ENCODE measurements around the gene DSCAML1. TPM values are rescaled to one million over a fixed set of nuclear protein-coding genes. Genes with fewer than 3 reads are reported as not detected.
A peak's percentile ranks its signal among the peaks of the same experiment; 100 is the strongest.

The DSCAML1 gene
- total RNA-seq, 2 experiments from 2014 or later = 0.13 to 0.29 TPM

DNA sequence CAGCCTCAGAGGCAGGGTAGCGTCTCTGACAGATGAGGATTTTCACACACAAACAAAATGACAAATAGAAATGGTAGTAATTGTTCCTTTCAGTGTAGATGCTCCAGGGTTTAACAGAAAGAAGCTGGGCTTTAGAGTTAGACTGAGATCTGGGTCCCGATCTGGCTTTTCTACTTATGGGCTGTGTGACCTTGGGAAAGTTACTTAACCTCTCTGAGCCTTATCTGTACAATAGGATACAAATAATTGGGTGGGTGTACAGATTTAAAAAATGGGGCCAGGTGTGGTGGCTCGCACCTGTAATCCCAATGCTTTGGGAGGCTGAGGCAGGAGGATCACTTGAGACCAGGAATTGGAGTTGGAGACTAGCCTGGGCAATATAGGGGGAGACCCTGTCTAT, 264.4 kb downstream of the DSCAML1 start:
- TF ChIP-seq, protein P1, sequence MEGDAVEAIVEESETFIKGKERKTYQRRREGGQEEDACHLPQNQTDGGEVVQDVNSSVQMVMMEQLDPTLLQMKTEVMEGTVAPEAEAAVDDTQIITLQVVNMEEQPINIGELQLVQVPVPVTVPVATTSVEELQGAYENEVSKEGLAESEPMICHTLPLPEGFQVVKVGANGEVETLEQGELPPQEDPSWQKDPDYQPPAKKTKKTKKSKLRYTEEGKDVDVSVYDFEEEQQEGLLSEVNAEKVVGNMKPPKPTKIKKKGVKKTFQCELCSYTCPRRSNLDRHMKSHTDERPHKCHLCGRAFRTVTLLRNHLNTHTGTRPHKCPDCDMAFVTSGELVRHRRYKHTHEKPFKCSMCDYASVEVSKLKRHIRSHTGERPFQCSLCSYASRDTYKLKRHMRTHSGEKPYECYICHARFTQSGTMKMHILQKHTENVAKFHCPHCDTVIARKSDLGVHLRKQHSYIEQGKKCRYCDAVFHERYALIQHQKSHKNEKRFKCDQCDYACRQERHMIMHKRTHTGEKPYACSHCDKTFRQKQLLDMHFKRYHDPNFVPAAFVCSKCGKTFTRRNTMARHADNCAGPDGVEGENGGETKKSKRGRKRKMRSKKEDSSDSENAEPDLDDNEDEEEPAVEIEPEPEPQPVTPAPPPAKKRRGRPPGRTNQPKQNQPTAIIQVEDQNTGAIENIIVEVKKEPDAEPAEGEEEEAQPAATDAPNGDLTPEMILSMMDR (IDR thresholded peaks at IDR 0.05) = no peak
- H3K4me3 Mint-ChIP-seq = no peak overlapping the region
- no peaks in the 10 kb centered on the region for H3K4me1 Mint-ChIP-seq (ENCODE audit: low read depth)
- DNase-seq (no peak), ATAC-seq (no peak)
- ChIA-PET POLR2A (no interaction called here), CTCF (no interaction called here)
- no peaks in the 10 kb centered on the region for H3K9me3 Mint-ChIP-seq
- H3K27me3 Mint-ChIP-seq = no peaks in the 10 kb centered on the region
- intact Hi-C loops (cut with micrococcal nuclease) = no loop called here
- H3K27ac Mint-ChIP-seq = no peak overlapping the region
- no peaks in the 10 kb centered on the region for H3K36me3 Mint-ChIP-seq (ENCODE audit: low read depth)

DNA sequence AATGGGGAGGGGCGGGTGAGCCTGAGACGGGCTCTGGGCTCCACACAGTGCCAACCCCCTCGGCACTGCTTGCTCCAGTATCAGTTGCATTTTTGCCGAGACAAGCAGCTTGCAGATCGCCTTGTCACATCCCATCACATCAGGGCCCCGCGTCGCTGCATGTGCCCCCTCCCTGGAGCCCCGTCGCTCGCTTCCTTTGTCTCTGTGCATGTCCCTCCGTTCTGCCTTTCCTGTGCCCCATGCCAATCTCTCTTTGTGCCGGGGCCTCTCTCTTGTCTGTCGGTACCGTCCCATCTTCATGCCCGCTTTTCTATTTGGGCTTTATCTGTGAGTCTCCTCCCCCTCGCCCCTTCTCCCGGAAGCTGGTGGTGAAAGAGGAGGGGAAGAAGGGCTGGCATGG, 267.2 kb downstream of the DSCAML1 start:
- no peaks in the 10 kb centered on the region for H3K9me3 Mint-ChIP-seq
- no peaks in the 10 kb centered on the region for H3K36me3 Mint-ChIP-seq (ENCODE audit: low read depth)
- H3K4me3 Mint-ChIP-seq = peak overlapping the region; percentile 2
- no peaks in the 10 kb centered on the region for H3K4me1 Mint-ChIP-seq (ENCODE audit: low read depth)
- no peak for DNase-seq
- TF ChIP-seq, protein P1 (IDR thresholded peaks at IDR 0.05) = no peak
- intact Hi-C loops (cut with micrococcal nuclease) = no loop called here
- ChIA-PET POLR2A (no interaction called here), CTCF (interaction anchor here (3.2 kb wide), 1 partner anchor 103 kb away, joined by 13 read pairs; no protein-coding TSS in a partner anchor)
- no peak for ATAC-seq
- no peak overlapping the region for H3K27ac Mint-ChIP-seq
- H3K27me3 Mint-ChIP-seq = no peaks in the 10 kb centered on the region

DNA sequence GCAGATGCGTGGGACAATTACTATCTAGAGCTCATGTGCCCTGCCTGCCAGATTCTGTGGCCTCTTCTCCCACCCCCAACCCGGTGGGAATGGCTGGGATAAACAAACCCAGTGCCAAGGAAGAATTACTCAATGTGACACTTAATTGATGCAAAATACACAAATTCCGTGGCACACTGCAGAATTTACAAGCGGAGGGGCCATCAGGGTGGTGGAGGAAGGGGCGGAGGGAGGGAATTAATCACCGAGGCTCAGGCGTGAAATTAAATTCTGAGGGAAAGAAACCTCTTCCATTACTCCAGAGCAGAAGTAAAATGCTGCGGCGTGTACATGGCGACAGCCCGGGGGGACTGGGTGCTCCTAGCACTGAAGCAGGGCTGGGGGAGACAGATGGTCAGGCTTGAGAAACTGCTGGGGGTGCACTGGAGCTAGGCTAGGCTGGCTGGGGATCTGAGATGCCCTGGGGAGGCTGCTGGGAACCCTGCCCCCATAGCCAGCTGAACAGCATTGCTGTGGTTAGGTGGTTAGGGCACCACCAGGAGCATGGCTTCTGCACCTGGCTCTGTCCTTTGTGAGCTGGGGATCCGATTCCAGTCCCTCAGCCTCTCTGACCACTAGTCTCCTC, 268.8 kb downstream of the DSCAML1 start:
- Mint-ChIP-seq H3K27me3 (no peaks in the 10 kb centered on the region), H3K27ac (no peak overlapping the region), H3K4me3 (no peak overlapping the region), H3K9me3 (no peaks in the 10 kb centered on the region), H3K4me1 (ENCODE audit: low read depth) (no peaks in the 10 kb centered on the region), H3K36me3 (ENCODE audit: low read depth) (no peaks in the 10 kb centered on the region)
- DNase-seq = no peak
- TF ChIP-seq, protein P1 (IDR thresholded peaks at IDR 0.05) = no peak
- intact Hi-C loops (cut with micrococcal nuclease) = no loop called here
- CTCF ChIA-PET = interaction anchor here (1.4 to 3.2 kb wide), 2 partner anchors 93 to 102 kb away, joined by 5 to 13 read pairs; no protein-coding TSS in a partner anchor
- POLR2A ChIA-PET = no interaction called here
- no peak for ATAC-seq

DNA sequence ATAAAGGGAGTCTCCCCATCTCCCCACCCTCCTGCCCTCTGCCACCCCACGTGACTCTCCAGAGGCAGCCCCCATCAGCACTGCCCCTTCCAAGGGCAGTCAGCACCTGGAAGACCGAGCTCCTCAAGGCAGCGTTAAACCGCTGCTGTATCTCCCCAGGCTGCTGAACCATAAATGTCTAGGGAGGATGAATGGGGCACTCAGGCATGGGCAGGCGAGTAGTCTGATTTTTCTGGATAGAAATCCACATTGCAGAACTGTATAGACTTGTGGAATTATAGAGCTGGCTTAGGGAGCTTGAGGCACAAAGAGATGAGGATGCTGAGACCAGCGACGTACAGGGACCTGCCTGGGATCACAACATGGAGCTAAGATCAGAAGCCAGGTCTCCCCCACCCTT, 269.7 kb downstream of the DSCAML1 start:
- TF ChIP-seq, protein P1 (IDR thresholded peaks at IDR 0.05) = no peak
- Mint-ChIP-seq H3K4me1 (ENCODE audit: low read depth) (no peaks in the 10 kb centered on the region), H3K36me3 (ENCODE audit: low read depth) (no peaks in the 10 kb centered on the region), H3K27ac (no peak overlapping the region), H3K27me3 (no peaks in the 10 kb centered on the region), H3K4me3 (no peak overlapping the region), H3K9me3 (no peaks in the 10 kb centered on the region)
- intact Hi-C loops (cut with micrococcal nuclease) = no loop called here
- CTCF ChIA-PET = interaction anchor here (0.6 kb wide), 1 partner anchor 321 kb away, joined by 3 read pairs; no protein-coding TSS in a partner anchor
- DNase-seq (no peak), ATAC-seq (no peak)
- POLR2A ChIA-PET = no interaction called here

DNA sequence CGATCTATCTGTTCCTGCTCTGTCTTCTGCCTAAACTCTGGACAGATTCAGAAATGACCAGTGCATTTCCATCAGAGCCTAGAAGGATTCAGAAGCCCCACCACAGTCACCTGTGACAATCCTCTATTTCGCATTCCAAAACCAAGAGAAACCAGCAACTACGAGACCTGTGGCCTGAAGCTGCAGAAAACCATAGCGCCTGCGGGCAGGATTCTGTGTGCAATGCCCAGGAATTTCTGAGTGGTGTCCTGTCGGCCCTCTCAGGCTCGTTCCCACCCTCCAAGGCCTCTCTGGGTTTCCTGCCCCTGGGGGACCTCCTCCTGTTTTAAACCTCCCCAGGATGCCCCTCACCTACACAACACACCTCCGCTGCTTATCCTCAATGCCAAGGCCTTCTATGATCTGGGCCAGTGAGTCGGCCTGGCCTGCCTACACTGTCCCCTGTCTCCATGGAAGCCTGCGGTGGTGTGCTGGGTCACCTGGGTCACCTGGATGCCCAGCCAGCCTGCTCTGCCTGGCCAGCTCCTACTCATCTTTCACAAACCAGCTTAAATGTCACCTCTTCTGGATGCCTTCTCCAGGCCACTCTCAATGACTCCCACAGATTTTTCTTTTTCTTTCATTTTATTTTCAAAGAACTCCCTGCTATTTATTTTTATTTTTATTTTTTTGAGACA, 271.0 kb downstream of the DSCAML1 start:
- Mint-ChIP-seq H3K27me3 (no peaks in the 10 kb centered on the region), H3K4me1 (ENCODE audit: low read depth) (no peaks in the 10 kb centered on the region), H3K9me3 (no peaks in the 10 kb centered on the region), H3K27ac (no peak overlapping the region), H3K4me3 (no peak overlapping the region), H3K36me3 (ENCODE audit: low read depth) (no peaks in the 10 kb centered on the region)
- TF ChIP-seq, protein P1 (IDR thresholded peaks at IDR 0.05) = no peak
- intact Hi-C loops (cut with micrococcal nuclease) = no loop called here
- no peak for ATAC-seq
- CTCF ChIA-PET = no interaction called here
- POLR2A ChIA-PET = no interaction called here
- DNase-seq = no peak
